H54 (cell line): Measurements from ENCODE around the gene MCRS1.

ENCODE experiments used
- DNase-seq: peaks from one replicate; pipeline ENCODE4 v3.0.0; 2011; ENCODE audit warnings: low spot score, mixed read lengths; ENCODE audit not compliant: insufficient read length
- FAIRE-seq: peaks from 3 replicates; lab custom pipeline; 2011; peaks lifted over from hg19 to GRCh38; lab: Jason Lieb, UNC
- POLR2A ChIP-seq: IDR thresholded peaks from 2 replicates; pipeline ENCODE4 v1.6.1; 2011; ENCODE audit warnings: low read depth, mild to moderate bottlenecking, low read length

MCRS1 gene

GRCh38 chr12:49567302-49567610 lies 686 bp downstream of the MCRS1 start:
- FAIRE-seq (no peak), DNase-seq (no peak)
- TF ChIP-seq POLR2A, result no peak

GRCh38 chr12:49566361-49566760 lies 1.6 kb downstream of the MCRS1 start:
- DNase-seq (no peak), FAIRE-seq (no peak)
- no peak for TF ChIP-seq POLR2A

GRCh38 chr12:49565406-49566265 lies 2.3 kb downstream of the MCRS1 start:
- FAIRE-seq (no peak), DNase-seq (no peak)
- no peak for TF ChIP-seq POLR2A

GRCh38 chr12:49564686-49565405 lies 3.1 kb downstream of the MCRS1 start:
- no peak for DNase-seq
- TF ChIP-seq POLR2A, result no peak
- FAIRE-seq, result no peak

- DNase-seq (no peak), FAIRE-seq (no peak)
- no peak for TF ChIP-seq POLR2A
These were observed 3.8 kb downstream of the MCRS1 start for GRCh38 chr12:49563951-49564685.

GRCh38 chr12:49562831-49563230 lies 5.1 kb downstream of the MCRS1 start:
- FAIRE-seq (no peak), DNase-seq (no peak)
- no peak for TF ChIP-seq POLR2A

- FAIRE-seq, result no peak
- TF ChIP-seq POLR2A, result no peak
- DNase-seq, result no peak
These were observed 5.7 kb downstream of the MCRS1 start for GRCh38 chr12:49562233-49562632.

- no peak for TF ChIP-seq POLR2A
- FAIRE-seq (no peak), DNase-seq (no peak)
These were observed 7.2 kb downstream of the MCRS1 start for GRCh38 chr12:49560695-49561094.

GRCh38 chr12:49559011-49559675 lies 8.8 kb downstream of the MCRS1 start:
- TF ChIP-seq POLR2A, result no peak
- DNase-seq, result no peak
- no peak for FAIRE-seq

- DNase-seq (no peak), FAIRE-seq (no peak)
- no peak for TF ChIP-seq POLR2A
These were observed 9.4 kb downstream of the MCRS1 start for GRCh38 chr12:49558526-49558925.

GRCh38 chr12:49557917-49558215 lies 10.1 kb downstream of the MCRS1 start:
- FAIRE-seq, result no peak
- no peak for DNase-seq
- TF ChIP-seq POLR2A, result no peak

GRCh38 chr12:49557187-49557916 lies 10.6 kb downstream of the MCRS1 start:
- no peak for FAIRE-seq
- DNase-seq, result no peak
- no peak for TF ChIP-seq POLR2A
